Activated CD4-positive, alpha-beta T cell treated with anti-CD3 and anti-CD28 coated beads, Interleukin-2, amount 50 U/mL, for 1 hour (primary cell): ENCODE measurements around the gene SP110.
"Not testable (repeated sequence)": the region's sequence is repeated elsewhere in the genome, so short reads cannot be mapped to it uniquely, and the experiment has no call there.

Experiments
- DNase-seq: peaks from one replicate; pipeline ENCODE4 v3.0.0-alpha.2; 2020

SP110 gene

DNA sequence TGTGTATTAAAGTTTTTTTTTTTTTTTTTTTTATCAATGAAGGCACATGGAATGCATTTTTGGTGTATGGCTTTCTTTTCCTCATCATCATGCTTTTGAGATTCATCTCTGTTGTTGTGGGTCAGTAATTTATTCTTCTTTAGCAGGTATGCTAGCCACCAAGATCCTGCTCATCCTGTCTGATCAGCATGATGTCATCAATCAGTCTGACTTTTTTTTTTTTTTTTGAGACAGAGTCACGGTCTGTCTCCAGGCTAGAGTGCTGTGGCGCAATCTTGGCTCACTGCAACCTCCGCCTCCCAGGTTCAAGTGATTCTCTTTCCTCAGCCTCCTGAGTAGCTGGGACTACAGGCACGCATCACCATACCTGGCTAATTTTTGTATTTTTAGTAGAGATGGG lies 3.0 kb upstream of the SP110 start:
- not testable (repeated sequence) for DNase-seq

DNA sequence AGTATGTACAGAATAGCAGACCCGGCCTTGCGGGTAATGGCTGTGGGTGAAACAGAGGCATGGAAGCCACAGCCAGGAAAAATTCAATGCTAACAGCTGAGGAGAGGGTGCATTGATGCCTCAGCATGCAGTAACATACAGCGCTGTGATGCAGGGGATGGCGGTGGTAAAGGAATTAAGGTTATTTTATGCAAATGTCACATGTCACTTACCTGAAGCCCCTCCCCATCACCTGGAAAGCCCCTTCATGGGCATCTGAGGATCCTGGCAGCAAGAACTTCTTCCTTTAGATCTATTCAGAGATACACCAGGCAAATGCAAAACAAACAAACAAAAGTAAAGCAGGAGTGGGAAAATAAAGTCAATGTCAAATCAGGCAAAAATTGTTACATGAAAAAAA lies 1.7 kb upstream of the SP110 start:
- DNase-seq: no peak

DNA sequence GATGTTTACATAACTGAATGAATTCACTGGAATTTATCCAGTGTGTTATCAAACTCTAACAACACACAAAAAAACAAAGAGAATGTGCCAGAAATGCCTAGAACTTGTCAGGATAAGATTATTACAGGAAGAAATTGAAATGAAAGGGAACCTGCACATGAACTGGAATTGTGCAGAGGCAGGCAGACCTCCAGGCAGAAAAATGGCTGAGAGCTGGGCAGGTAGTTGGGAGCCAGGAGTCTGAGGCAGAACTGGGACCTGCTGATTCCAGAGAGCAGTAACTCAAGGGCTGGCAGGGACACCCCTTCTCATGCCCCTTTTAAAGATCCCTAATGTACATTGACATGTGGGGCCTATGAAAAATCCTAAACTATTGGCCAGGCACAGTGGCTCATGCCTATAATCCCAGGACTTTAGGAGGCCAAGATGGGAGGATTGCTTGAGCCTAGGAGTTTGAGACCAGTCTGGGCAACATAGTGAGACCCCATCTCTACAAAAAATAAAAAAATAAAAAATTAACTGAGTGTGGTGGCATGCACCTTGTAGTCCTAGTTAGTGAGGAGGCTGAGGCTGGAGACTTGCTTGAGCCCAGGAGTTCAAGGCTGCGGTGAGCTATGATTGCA lies 674 bp upstream of the SP110 start:
- DNase-seq: no peak

DNA sequence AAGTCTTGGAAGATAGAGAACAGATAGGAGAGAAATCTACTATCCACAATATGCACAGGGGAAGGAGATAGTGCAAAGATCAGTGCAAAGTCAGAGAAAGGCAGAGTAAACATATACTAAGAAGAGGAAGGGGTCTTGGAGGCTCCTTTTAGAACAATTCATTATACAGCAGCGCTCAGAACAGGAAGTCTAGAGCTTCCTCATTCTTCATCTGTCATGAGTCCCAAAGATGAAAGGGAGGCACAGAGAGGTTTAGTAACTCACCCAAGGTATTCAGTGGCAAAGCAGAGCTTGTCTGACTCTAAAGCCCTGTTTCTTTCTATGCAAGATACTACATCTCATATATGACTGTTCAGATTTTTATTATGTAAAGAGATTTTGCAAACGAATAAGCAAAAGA lies 1.4 kb downstream of the SP110 start:
- DNase-seq: no peak

DNA sequence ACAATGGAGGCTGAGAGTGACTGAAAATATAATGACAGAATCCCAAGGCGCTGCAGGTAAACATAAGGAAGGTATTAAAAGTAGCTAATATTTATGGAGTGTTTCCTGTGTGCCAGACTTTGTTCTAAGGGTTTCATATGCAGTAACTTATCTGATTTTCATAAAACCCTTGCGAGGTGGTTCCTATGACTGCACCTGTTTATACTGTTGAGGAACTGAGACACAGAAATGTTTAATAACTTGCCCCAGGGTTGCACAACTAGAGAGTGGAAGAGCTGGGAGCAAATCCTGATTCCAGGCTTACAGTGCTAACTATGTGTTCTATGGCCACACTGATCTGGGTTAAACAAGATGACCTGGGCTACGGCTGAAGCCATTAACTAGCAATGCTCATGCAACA lies 2.4 kb downstream of the SP110 start:
- DNase-seq: no peak

DNA sequence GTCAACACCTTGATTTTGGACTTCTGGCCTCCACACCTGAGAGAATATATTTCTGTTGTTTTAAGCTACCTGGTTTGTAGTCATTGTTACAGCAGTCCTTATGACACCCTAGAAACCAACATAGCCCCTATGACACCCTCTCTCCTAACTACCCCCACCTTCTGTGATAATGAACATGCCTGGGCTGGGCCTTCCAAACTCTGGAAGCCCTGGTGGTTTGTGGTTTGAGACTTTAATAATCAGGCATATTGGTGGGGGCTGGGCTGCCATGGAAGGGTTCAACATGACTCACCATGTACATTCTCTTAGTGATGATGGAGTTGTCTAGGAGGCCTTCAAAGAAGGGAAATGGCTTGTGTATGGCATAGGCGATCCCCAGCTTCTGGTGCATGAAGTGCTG lies 3.3 kb downstream of the SP110 start:
- no peak for DNase-seq

DNA sequence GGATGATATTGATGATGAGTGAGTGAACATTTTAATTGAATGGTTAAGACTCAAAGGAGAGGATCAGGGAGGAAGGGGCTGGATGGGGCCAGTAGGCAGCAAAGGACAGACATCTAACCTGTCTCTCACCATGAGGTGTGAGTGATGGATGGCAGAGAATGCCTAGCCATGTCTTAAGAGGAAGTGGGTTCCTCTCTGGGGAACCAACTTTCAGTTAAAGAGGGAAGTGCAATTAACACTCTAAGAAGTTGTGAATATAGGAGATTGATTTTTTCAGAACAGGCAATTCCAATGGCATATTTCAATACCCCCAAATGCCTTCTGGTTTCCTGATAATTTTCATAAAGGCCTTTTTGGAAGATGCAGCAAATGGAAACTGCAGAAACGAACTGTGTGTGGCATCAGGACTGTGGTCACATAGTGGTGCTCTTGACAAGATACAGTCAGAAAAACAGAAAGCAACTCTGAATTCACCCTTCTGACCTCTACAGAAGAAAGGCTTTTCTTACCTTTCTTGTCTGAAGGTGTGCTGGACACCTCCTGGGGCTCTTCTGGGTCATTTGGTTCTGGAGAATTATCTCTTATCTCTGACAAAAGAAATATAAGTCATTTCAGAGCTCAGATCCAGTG lies 10.2 kb downstream of the SP110 start:
- DNase-seq: no peak

DNA sequence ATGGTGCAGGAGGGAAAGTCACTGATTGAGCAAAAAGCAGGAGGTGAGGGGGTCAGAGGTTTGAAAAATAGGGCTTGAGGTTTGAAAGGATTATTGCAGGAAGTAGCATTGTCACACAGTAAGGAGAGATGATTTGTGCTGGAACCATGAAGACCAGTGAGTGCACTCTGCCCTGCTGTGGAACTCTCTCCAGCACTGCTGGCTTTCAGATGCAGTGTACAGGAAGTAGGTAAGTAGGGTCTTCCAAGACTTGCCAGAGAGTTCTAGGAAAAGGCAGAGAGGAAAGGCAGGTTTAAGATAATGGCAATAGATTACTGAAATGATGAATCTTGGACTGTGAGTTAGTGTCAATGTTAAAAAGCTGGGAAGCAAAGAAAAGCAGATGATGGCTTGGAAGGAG lies 11.2 kb downstream of the SP110 start:
- no peak for DNase-seq

DNA sequence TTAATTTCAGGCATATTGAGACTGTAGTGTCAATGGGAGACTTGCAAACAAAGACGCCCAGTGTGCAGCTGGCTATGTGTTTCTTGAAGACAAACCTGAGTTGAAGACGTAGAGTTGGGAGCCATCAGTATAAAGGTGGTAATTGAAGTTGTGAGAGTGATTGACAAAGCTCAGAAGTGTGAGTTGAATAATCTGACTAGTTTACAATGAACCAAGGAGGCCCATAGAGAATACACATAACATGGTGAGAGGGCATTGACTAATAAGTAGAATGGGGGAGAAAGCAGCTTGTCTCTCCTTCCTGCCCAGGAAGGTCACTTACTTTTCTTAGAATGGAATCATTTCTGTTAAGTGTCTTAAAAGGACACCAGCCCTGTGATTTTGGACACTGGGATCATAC lies 14.1 kb downstream of the SP110 start:
- DNase-seq: no peak

DNA sequence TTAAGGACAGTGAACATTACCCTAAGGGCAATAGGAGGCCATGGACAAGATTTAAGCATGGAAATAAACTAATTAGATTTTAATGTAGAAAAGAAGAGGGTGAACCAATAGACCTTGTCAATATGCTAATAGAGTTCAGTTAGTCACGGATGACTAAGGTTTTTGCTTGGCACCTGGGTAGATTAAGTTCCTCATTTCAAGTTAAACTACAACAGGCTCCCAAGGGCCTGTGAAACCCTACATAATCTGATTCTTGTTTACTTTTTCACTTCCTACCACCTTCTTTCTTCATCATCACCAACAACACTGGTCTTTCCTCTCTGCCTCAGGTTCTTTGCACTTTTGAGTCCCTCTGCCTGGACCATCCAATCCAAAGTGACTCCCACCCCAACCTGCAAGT lies 14.8 kb downstream of the SP110 start:
- DNase-seq: no peak

DNA sequence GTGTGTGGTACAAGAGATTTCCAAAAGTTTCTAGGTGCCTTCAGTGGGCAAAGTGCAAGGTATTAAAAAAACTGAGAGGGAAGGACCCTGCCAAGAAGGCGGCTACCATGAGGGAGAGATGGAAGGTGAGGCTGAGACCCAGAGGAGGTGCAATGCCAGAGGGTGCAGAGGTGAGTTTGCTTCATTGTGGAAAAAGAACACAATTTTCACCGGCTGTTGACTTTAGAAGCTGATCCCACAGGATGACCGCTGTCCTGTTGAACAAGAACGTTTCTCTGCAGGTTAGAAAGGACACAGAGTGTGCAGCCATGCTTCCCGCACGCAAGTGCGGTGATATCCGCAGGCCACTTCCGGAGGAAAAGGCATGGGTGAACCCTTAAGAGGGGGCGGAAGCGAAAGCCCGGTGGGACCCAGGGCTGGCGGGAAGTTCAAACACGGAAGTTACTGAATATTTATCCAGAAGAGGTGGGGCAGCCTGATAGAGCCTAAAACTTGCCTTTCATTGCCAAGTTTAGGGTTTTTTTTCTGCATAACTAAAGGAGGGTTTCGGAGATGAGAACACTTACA lies 16.6 kb downstream of the SP110 start:
- DNase-seq: no peak

DNA sequence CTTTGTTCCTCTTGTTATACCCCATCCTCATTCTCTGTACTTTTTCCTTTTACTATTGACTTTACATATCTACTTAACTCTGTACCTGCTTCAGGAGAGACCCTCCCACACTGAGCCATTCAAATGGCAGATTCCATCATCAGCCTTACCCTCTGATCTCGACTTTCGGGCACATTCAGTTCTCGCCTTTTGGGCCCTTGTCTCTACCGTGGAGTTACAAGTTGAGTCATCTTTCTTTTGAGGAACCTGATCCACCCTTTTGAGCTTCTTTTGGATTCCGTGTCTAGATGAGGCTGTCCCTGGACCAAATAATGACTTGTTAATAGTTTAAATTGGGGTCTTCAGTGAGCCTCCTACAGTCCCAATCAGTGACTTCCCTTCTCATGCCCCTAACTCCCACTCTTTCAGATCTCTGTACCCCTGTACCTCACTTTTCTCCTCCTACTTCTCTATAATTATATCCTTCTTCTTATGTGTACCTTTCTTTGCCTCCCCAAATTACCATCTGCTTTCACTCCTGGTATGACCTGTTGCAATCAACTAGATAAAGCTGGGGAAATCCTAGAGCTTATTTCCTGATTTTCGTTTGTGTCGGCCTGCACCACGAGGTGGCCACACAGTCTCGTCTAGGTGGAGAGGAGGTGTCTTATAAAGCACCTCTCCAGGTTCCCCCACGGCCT lies 17.2 kb downstream of the SP110 start:
- DNase-seq: peak; percentile 20

DNA sequence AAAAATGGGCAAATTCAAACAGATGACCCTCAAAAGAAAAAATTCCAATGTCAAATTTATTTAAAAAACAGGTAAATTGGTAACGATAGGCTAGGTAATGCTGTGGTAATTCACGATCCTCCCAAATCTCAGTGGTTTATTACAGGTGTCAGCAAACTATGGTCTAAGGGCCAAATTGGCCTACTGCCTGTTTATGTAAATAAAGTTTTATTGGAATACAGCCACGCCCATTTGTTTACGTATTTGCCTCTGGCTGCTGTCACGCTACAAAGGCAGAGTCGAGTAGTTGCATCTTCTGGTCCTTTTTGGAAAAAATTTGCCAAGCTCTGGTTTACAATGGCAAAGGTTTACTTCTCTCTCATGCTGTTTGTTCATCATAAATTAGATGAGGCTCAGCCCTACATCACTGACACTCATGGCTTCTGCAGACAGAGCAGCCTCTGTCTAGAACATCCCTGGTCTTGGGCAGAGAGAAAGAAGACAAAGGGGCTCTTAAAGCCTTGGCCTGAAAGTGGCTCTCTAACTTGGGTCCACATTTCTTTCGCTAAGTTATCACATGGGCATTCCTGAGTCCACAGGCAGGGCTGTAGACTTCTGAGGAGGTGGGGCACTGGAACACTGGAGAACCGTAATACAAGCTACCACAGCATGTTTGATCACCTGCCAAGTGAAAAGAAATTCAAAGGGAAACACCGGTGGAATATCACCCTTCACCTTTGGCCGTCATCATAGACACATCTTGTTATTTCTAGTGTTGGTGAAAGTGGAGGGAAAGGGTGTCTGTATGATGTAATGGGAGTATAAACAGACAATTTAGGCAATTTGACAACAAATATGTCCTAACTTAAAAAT lies 34.8 kb downstream of the SP110 start:
- DNase-seq: no peak

DNA sequence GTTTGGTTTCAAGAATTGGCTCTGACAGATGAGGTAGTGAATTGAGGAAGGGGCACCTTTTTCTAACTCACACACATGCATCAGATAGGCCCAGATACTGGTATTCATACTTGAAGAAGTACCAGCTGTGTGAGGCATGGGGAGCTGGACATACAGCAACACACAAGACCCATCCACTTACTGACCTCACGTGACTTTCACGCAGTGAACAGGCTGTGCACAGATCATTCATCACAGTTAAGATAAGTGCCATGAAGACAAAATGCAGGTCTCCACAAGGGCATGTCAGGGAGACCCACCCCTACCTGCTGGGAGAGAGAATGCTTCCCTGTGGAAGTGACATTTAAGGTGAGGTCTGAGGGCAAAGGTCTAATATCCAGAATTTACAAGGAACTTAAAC lies 38.6 kb downstream of the SP110 start:
- DNase-seq: no peak

DNA sequence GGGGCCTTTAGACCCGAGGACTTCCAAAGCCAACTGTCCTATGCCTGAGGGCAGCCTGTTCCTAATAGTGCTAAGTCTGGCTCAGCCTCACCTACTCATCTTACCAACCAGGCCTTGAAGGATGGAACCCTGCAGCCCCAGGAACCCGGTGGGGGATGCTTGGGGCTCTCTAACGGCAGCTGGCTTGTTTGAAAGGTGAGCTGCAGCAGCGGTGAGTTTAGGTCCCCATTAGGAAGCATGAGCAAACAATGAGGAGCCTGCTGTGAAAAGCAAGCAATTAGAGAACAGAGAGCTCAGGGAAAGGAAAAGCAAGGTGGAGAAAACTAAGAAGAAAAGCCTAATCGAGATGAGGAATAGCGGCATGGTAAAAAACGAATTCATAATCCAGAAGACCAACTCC lies 39.9 kb downstream of the SP110 start:
- DNase-seq: no peak

DNA sequence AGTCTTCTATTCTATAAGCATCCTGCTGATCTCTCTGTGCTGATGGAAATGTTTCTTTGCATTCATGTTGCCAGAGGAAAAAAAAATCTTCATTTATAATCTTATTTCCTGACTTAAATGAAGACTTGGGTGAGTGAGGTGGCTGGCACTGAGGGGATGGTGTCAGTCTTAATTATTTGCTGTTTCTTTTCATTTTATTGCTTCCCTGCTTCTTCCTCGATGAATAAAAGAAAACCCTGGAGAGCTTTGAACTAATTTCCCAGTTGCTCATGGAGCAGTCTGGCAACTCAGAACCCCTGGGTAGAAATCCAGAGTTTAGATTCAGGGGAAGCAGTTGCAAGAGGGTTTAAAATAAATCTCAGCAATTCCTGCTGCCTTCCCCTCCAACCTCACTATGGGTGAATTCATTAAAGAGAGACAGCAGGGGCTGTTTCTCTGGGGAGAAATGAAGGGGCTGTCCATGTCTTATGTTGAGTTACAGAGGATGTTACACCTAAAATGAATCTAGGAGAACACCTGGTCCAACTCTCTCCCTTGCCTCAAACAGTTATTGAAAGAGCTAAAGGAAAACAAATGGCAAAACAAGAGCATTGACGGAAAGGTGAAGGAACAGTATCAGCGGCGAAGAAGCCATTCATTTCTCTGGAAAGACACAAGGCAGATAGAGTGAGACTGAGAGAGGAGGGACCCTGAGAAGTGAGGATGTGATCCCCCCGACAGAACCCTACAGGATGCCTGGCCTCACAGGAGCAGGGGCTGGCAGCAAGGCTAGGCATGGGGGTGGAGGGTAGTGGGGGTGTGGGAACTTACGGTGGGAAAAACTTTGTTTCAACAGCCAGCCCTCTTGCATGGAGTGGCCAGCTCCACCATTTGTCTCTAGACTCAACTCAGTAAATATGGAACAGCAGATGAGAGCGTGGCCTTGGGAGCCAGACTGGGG lies 41.0 kb downstream of the SP110 start:
- DNase-seq: no peak

DNA sequence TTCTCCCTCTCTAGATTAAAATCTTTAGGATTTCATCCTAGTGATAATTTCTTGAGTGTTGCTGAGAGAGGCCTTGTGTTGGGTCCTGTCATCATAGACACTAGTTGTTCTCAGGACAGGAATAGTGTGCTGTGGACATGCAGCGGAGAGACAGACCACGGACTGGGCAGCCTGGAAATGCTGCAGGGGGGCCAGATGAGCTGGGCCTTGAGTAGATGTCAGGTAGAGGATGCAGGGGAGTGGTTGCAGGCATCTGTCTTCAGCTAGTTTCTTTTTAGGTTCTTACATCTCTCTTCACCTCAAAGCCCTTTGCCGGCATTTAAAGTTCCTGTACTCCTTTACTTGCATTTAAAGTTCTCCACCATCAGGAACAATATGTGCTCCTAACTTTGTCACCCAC lies 42.8 kb downstream of the SP110 start:
- DNase-seq: no peak

DNA sequence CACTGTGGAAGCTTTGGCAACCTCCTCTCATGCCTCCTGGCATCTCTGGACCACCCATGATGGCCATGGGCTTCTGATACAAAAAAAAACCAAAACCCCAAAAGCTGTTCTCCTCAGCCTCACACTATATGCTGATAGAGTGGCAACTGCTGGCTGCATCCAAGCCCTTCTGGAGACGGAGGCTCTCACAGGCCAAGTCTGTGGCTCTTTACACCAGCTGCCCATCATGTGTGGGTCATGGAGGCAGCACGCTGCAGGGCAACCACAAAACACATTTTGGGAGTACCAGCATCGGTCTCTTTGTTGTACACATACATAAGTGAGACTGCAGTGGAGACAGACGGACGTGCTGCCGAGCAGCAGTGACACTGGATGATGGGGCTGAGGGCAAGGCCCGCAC lies 45.3 kb downstream of the SP110 start:
- DNase-seq: no peak

DNA sequence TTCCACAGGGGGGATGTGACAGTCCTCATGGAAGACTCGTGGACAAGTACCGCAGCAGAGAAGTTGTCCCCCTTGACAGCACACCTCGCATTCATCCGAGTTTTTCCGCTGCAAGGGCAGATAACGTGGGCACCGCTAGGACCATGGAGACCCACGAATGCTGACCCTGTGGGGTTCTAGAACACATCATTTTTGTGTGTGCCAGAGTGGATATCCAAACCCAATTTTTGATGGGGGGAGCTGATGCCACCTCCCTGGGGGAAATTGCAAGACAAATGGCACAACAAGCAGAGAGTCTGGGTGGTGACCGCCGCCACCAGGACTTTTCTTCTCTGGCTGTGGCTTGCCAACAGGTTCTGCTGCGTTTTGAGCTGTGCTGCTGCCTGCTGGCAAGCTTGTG lies 46.9 kb downstream of the SP110 start:
- DNase-seq: no peak

DNA sequence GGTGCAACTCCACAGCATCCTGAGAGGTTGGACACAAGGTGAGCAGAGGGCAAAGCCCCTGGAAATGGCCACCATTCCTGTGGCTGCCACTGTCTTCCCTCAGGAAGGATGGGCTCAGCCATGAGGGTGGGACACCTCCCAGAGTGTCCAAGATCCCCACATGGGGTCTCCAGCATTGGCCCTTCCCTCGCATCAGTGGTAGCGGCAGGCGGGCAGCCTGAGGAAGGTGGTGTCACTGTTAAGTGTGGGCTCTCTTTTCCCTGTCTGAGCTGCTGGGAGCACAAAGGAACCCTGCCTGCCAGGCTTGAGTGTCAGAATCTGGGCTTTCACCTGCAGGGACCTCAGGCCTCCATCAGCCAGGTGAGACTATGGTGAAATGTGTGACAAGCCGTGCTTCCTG lies 47.6 kb downstream of the SP110 start:
- no peak for DNase-seq

DNA sequence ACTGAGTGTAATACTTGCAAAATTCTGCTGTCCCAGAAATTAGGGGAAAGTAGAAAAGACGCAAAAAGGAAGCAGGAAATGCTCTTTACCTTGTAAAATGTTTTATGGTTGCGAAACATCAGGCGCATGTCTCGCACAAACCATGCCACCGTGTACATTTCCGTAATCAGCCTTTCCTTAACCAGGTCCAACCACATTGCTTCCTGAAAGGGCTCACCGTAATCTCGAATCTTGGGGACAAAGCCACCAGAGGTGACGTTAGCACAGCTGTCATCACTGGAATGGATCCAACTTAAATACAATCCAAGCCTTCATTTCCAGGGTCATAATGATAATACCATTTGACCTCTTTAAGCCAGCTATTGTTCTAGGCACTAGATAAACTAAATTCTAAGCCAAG lies 49.3 kb downstream of the SP110 start:
- no peak for DNase-seq

DNA sequence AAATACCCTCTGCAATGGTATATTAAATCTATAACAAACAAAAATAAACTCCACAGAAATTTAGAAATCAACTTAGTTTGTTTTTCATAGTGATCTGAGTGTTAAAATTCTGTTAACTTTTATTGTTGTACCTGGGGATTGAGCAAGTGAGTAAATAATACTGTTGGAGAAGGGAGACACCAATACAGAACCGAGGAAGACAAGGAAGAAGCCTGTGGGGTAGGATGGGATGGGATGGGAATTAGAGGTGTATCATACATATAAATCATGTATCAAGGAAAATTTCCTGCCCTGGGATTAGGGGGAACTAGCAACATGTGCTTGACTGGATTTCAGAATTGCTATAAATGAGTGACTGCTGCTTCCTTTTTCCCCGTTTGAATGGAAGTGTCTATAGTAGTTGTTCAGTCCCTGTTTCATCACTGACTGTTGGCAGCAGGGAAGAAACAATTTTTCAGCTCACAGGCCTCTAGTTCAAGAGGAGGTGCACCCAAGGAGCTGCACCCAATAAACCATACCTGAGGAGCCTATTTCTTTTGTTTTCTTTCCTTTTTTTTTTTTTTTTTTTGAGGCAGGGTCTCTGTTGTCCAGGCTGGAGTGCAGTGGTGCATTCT lies 53.1 kb downstream of the SP110 start:
- DNase-seq: no peak
